Measurements from ENCODE around the gene CDH4.

The CDH4 gene

GRCh38 chr20:61807471-61808160 is 555.6 kb downstream of the CDH4 start:
- DNase-seq (ENCODE audit: low spot score) = no peak

GRCh38 chr20:61808447-61808846 is 556.4 kb downstream of the CDH4 start:
- DNase-seq (ENCODE audit: low spot score) = no peak

- no peak for DNase-seq (ENCODE audit: low spot score)
Measured at GRCh38 chr20:61809006-61809770, 557.1 kb downstream of the CDH4 start.

- DNase-seq (ENCODE audit: low spot score) = no peak
Measured at GRCh38 chr20:61810066-61810737, 558.1 kb downstream of the CDH4 start.

- DNase-seq (ENCODE audit: low spot score) = no peak
Measured at GRCh38 chr20:61810738-61811135, 558.7 kb downstream of the CDH4 start.

- DNase-seq (ENCODE audit: low spot score) = no peak
Measured at GRCh38 chr20:61811166-61811565, 559.1 kb downstream of the CDH4 start.

- no peak for DNase-seq (ENCODE audit: low spot score)
Measured at GRCh38 chr20:61812121-61812844, 560.2 kb downstream of the CDH4 start.

GRCh38 chr20:61812845-61813485 is 560.9 kb downstream of the CDH4 start:
- DNase-seq (ENCODE audit: low spot score) = no peak

GRCh38 chr20:61813791-61814190 is 561.7 kb downstream of the CDH4 start:
- no peak for DNase-seq (ENCODE audit: low spot score)

GRCh38 chr20:61814244-61814643 is 562.2 kb downstream of the CDH4 start:
- DNase-seq (ENCODE audit: low spot score) = no peak

GRCh38 chr20:61814726-61815125 is 562.7 kb downstream of the CDH4 start:
- DNase-seq (ENCODE audit: low spot score) = no peak

GRCh38 chr20:61815176-61815575 is 563.1 kb downstream of the CDH4 start:
- DNase-seq (ENCODE audit: low spot score) = no peak

- no peak for DNase-seq (ENCODE audit: low spot score)
Measured at GRCh38 chr20:61815678-61816077, 563.6 kb downstream of the CDH4 start.

- no peak for DNase-seq (ENCODE audit: low spot score)
Measured at GRCh38 chr20:61816606-61817460, 564.8 kb downstream of the CDH4 start.

GRCh38 chr20:61817575-61817974 is 565.5 kb downstream of the CDH4 start:
- no peak for DNase-seq (ENCODE audit: low spot score)

- no peak for DNase-seq (ENCODE audit: low spot score)
Measured at GRCh38 chr20:61818746-61819573, 566.9 kb downstream of the CDH4 start.

- DNase-seq (ENCODE audit: low spot score) = no peak
Measured at GRCh38 chr20:61819574-61819846, 567.4 kb downstream of the CDH4 start.

GRCh38 chr20:61819921-61820825 is 568.1 kb downstream of the CDH4 start:
- no peak for DNase-seq (ENCODE audit: low spot score)

- DNase-seq (ENCODE audit: low spot score) = no peak
Measured at GRCh38 chr20:61821735-61822134, 569.7 kb downstream of the CDH4 start.
